GM10847 (cell line): Measurements from ENCODE around the gene SLC17A1.

Experiments used
- POLR2A ChIP-seq: IDR thresholded peaks from 2 replicates; pipeline ENCODE4 v1.6.1; 2011; ENCODE audit not compliant: insufficient read length; ENCODE audit errors: extremely low read depth

Gene SLC17A1

DNA sequence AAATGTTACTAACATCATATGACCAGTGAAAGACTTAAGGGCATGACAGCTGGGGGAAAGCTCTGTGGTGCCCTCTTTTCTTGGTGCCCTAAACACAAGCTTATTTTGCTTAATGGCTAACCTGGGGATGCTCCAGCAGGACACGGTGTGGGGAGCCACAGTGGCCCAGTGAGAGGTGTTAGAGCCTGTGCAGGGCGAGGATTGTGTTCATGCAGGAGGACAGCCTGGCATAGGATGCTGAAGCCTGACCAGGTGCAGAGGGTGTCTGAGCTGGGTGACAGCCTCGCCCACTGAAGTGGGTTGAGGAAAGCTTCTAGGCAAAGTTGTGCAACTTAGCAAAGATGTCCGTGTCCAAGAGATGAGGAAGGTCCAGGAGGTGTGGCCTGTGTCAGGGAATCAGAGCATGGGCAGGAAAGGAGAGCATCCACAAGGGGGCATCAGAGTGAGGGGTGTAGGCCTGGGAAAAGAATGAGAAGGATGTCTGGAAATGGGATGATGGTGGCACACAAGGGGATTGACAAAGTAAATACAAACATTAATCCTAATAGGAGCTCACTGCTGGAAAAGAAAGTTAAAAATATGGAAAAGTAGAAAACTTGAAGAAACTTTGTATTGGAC, 43.4 kb downstream of the SLC17A1 start:
- no peak for TF ChIP-seq POLR2A

DNA sequence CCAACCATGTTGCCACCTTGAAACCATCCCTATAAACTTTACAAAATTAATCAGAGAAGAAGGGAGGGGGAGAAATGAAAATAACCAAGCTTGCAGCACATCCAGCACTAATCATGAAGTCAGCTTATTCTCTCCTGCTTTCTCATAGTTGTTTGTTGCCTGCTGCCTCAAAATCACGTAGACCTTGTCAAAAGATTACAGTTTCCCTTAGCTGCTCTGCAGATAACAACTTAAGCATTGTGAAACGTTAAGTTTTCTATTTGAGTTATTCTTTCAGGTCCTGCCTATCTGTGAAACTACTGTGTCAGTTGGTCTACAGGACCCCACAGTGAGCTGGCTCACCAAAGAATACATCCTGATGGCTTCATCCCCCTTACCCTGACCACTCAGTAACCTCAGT, 44.4 kb downstream of the SLC17A1 start:
- no peak for TF ChIP-seq POLR2A

DNA sequence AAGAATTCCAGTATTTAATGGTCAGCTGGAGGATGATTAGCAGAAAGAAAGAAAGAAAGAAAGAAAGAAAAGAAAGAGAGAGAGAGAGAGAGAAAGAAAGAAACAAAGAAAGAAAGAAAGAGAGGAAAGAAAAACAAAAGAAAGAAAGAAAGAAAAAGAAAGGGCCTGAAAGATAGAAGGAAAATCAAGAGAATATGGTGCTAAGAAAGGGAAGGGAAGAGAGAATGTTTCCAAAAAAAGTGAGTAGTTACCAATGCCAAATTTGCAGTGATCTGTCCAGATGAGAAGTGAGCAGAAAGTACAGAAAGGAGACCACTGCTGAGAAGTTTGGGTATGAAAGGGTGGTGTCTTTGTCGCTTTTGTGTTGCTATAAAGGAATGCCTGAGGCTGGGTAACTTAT, 50.7 kb downstream of the SLC17A1 start:
- TF ChIP-seq POLR2A = no peak

DNA sequence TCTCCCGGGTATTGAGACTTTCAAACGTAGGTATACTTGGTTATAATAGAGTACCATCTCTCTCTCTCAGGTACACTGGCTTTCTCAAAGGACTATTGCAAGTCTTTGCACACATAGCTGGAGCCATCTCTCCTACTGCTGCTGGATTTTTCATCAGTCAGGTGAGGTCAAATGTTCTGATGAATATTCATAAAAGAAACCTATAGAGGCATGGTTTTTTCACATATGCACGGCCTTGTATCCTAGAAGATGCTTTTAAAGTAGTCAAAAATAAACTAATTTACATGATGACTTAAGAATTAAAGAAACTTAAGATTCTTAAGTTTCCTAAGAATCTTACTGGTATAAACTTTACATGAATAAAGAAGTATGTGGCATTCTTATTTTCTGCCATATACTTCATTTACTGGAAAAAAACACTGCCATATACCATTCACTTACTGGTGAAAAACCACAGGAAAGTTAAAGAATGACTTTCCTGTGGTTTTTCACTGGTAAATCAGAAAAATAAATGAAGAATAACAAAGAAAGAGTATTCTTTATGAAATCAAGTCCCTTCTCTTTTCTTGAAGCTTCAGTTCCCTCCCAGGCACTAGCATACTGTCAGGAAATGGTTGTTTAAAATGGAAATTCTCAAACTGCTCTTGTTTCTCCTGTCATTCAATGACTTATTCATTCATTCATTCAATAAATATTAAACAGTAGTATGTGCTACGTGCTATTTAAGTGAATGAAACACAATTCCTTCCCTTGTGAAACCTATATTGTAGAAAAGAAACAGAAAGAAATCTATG, 53.8 kb downstream of the SLC17A1 start:
- no peak for TF ChIP-seq POLR2A

DNA sequence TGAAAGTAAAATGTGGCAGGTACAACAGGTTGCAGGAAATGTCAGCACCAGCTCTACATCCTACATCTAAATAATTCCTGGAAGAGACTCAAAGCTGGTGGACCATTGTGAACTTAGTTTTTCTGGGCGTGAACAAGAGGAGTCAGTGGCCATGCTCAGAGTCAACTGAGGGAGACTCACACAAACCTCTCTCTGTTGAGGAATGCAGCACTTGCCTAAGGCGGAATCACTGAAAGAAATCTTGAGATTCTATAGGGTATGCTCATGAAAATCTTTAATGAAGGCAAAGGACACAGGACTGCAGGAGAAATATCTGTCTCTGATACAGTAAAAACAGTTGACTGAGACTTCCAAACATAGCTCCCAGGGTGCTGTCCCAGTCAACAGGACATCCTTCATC, 54.8 kb downstream of the SLC17A1 start:
- no peak for TF ChIP-seq POLR2A

DNA sequence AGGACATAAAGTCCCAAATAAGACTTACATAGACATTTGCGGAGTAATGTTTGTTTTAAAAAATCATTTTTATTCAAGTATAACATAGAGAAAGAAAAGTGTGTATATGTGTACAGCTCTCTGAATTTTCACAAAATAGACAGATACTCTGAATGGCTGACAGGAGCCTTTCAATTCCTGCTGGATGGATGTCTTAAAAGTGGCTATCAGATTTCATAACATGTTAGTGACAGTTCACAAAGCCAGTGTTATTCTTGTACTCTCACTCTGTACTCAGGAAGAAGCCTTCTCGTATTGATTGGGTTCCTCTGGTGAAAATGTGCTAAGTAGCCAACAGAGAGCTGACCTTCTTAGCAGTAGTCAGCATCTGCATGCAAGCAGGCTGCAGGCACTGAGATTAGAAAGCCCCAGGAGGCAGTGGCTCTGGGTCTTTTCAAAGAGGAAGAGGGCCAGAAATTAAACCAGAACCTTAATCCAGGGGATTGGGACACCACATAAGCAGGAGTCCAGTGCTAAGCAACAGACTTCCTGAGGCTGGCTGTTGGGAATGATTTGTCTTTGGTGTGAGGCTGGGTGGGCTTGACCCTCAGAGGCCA, 57.6 kb downstream of the SLC17A1 start:
- TF ChIP-seq POLR2A = no peak

DNA sequence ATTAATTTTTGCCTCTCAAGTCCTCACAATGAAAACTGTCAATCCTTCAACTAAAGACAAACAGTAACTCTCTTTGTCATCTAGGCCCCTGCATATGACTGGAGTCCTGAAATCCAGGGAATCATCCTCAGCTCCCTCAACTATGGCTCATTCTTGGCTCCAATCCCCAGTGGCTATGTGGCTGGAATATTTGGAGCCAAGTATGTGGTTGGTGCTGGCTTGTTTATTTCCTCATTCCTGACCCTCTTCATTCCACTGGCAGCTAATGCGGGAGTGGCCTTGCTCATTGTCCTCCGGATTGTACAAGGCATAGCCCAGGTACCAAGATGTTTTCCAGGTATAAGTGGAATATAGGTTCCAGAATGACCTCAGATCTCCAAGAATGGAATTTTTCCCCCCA, 61.9 kb downstream of the SLC17A1 start:
- no peak for TF ChIP-seq POLR2A

DNA sequence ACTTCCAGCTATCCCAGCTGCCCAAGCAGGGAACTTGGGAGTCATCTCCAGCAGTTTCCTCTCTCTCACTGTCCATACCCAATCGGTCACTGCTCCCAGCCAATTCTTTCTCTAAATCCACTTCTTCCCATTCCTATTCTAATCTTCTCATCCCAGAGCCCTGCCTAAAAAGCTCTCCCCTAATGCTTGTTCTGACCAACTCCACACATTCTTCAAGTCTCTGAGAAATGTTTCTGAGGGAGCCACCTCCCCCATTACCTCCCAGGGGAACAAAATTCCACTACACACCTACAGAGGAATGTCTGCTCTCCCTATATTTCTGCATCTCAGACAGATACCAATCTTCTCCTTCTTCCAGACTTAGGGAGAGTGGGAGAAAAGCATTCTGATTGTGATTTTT, 63.3 kb downstream of the SLC17A1 start:
- TF ChIP-seq POLR2A = no peak

DNA sequence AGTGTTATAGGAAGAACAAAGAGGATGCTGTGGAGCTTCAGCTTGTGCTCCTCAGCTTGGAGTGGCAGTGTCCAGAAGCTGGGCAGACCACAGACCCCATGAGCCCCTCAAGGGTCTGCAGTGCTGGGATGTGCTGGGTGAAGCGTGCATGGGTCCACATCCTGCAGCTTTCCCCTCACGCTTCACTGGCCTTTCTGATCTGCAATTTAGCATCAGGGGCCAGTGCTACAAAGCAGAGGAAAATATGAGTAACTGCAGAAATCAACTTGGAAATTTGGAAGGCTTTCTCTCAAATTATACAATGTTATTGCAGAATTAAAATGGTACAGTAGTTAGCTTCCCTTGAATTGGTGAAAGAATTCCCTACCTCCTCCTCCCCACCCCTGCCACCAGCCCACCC, 67.2 kb downstream of the SLC17A1 start:
- no peak for TF ChIP-seq POLR2A

DNA sequence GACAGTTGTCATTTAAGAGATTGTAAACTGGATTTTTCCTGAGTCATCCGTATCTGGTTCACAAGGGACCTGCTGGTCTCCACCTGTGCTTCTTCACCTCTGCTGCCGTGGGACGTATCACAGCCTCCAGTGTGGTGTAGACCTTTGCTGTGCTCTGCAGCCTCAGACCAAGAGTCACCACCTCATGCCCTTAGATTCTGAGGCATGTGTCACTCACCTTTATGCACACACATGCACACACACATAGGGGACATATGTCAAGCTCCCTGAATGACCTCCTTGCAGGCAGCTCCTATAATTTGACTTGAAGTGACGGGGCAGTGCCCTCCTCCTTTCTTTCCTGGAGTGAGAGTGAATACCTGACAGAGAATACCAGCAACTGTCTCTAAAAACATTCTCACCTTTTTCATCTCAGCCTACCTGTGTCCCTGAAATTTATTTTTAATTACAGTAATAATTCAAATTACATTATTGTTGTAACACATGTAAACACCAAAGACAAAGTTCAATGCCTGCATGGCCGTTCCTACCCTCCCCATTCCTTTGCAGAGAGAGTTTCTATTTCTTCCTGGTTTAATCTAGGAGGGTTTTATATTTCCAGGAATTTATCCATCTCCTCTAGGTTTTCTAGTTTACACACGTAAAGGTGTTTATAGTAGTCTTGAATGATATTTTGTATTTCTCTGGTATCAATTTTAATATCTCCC, 73.8 kb downstream of the SLC17A1 start:
- TF ChIP-seq POLR2A = no peak

DNA sequence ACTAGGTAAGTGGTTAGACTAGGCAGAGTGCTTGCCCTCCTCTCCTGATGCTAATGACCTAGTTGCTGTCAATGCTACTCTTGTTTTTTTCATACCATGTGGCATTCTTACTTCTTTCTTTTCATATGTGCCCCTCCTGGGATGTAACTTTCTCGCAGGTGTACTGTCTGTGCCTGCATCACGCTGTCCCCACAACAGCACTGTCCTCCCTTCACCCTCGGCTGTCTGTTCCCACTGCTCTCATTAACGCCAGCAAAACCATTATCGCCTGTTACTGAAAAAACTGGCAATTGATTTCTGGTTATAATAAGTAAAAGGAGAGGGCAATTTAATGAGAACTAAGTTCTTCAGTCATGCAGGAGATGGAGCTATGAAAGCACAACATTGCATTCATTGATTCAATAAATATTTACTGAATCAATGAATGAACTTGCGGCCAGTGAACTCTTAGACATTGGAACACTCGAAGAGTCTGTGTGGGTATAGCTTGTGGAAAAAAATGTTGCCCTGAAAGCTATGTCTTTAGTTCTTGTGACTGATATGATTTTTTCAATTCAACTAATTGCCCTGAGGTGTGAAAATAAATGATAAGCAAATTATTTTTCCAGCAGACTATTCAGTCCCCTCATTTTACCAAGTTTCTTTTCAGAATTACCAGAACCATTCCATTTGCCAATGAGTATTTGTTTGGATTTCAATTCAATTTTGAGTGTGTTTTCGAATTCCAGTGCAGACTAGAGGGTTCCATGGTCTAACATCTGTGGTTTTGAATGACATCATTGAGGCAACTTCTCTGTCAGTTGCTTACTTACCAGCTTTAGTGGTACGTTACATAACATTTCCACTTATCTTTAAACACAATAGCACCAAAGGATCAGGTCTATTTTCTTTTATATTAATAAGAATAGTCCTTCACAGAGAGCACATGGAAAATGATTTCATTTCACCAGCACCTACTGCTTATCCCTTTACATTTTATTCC, 75.2 kb downstream of the SLC17A1 start:
- no peak for TF ChIP-seq POLR2A

DNA sequence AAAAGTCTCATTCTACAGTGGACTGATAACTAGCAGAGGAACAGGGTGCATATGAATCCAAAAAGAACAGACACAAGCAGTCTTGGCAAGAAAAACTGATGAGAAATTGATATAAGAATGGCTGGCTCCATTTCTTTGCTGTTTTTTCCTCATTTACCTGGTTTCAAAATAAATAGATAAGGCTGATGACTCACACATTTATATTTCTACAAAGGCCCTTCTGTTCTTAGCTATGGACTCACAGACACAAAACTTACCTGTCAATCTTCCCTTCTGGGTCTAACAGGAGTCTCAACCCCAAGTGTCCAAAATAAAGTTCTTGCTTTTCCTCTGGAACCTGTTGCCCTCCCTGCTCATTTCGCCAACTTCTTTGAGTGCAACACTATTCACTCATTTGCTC, 76.4 kb downstream of the SLC17A1 start:
- TF ChIP-seq POLR2A = no peak

DNA sequence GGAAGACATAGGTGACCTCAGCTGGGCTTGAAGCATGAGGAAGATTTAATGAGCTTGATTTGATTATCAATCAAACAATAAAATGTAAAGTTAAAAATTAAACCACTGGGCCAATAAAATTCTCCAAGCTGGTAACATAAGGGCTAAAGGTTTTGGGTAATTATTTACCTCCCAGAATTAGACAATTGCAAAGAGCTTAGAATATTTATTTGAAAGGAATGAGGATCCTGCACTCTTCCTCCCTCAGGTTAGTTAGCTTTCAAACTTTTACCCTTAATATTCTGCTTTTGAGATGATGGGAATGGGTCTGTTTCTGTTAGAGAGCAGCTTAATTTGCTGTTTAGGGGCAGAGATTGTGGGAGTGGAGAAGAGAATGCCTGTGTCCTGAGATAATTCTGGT, 77.3 kb downstream of the SLC17A1 start, which contains the start of gene SLC17A4:
Gene SLC17A4 (plus strand): TSS at position 208 of the 400 bp plus-strand sequence. CDS start 7,221 bp downstream, outside the sequence.
- no peak for TF ChIP-seq POLR2A

DNA sequence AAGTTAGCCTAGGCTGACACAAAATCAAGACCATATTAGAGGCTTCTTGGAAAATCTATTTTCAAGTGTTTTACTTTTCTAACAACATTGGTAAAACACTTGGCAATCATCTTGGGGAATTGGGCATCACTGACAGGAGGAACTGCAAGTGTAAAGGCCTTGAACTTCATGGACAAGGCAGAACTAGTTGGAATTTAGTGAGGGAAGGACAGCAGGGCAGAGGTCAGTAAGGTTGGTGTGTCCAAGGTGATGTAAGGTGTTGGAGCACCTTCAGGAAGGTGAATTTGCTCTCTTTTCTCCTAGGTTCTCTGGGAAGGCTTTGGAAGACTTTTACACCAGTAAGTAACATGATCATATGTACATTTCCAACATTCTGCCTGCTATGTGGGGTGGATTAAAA, 78.8 kb downstream of the SLC17A1 start:
- no peak for TF ChIP-seq POLR2A
